GM12892 (cell line): ENCODE data around the gene GPR152.

ENCODE experiments used
- POLR2A ChIP-seq: IDR thresholded peaks from 2 replicates; pipeline ENCODE4 v1.6.1; 2011; ENCODE audit warnings: low read depth, low read length, control low read depth
- POLR2AphosphoS5 ChIP-seq: IDR thresholded peaks from 2 replicates; pipeline ENCODE4 v1.6.1; 2011; ENCODE audit warnings: low read depth, low read length, control low read depth
- TAF1 ChIP-seq: IDR thresholded peaks from 2 replicates; pipeline ENCODE4 v1.6.1; 2011; ENCODE audit warnings: low read depth, mild to moderate bottlenecking, control low read depth, low read length, borderline replicate concordance

GRCh38 chr11:67470337-67471002 lies 17.9 kb upstream of the GPR152 start:
- no peak for TF ChIP-seq POLR2A
- TF ChIP-seq POLR2AphosphoS5: no peak
- no peak for TF ChIP-seq TAF1
